HEK293T (cell line): ENCODE results near the gene VAT1L.

Experiments used
- BHLHE40 ChIP-seq: fragments of 450-650 bp; IDR thresholded peaks from 2 replicates; pipeline ENCODE4 v1.6.1; 2016; ENCODE audit warnings: mild to moderate bottlenecking, moderate library complexity, borderline replicate concordance
- FOXA1 ChIP-seq: fragments of 450-650 bp; IDR thresholded peaks from 2 replicates; pipeline ENCODE4 v1.6.1; 2016; ENCODE audit warnings: mild to moderate bottlenecking
- FOXM1 ChIP-seq: fragments of 450-650 bp; IDR thresholded peaks from 2 replicates; pipeline ENCODE4 v1.6.1; 2017; ENCODE audit warnings: mild to moderate bottlenecking, borderline replicate concordance
- L3MBTL2 ChIP-seq: fragments of 450-650 bp; conservative IDR thresholded peaks from 2 replicates; pipeline ENCODE4 v1.6.1; 2016; ENCODE audit warnings: mild to moderate bottlenecking
- LEF1 ChIP-seq: fragments of 450-650 bp; IDR thresholded peaks from 2 replicates; pipeline ENCODE4 v1.6.1; 2017; ENCODE audit warnings: mild to moderate bottlenecking, borderline replicate concordance
- NFRKB ChIP-seq: fragments of 450-650 bp; IDR thresholded peaks from 2 replicates; pipeline ENCODE4 v1.6.1; 2016; ENCODE audit warnings: mild to moderate bottlenecking, moderate library complexity
- ZNF384 ChIP-seq: fragments of 450-650 bp; IDR thresholded peaks from 2 replicates; pipeline ENCODE4 v1.6.1; 2016

GRCh38 chr16:77967054-77967904, 178.9 kb downstream of the VAT1L start:
- TF ChIP-seq ZNF384 (no peak), BHLHE40 (no peak), L3MBTL2 (no peak), NFRKB (no peak), LEF1 (no peak), FOXM1 (no peak), FOXA1 (no peak)
